ENCODE data around the gene ITGB7. TPM values are rescaled to one million over a fixed set of nuclear protein-coding genes. Genes with fewer than 3 reads are reported as not detected.

Gene ITGB7
- polyA plus RNA-seq, 2 donors = 7.5 to 8.0 TPM

DNA sequence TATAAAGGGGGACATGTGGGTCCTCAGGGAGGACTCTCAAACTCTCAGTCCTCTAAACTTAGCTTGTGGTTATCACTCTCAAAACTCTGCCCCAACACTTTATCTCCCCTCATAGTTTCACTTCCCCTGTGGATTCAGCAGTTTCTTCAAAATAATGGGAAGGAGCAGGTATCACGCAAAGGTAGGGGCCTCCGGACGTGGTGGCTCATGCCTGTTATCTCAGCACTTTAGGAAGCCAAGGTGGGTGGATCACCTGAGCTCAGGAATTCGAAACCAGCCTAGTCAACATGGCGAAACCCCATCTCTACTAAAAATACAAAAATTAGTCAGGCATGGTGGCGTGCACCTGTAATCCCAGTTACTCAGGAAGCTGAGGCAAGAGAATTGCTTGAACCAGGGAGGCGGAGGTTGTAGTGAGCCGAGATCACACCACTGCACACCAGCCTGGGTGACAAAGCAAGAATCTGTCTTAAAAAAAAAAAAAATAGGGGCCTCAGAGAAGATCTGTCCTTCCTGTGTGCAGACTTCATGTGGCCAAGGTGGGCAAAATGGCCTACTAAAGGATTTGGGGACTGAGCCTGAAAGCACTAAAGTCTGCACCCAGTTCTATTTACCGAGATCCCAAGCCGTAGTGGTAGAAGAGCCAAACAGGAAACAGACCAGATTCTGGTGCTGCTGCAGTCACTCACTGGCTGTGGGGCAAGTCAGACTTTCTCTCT lies 6.4 kb downstream of the ITGB7 start:
- no peak overlapping the region for H3K4me3 ChIP-seq (ENCODE audit: low read depth in 1 of 2, low read length in 2 of 2)
- H3K4me1 ChIP-seq (ENCODE audit: control insufficient read depth in 2 of 2, insufficient read depth in 2 of 2, low read length in 1 of 2) = peaks cover 0 to 3% of the 10 kb centered on the region in 2 donors
- H3K27me3 ChIP-seq (ENCODE audit: control insufficient read depth in 1 of 2, insufficient read depth in 2 of 2, low read length in 2 of 2) = no peaks in the 10 kb centered on the region
- no peaks in the 10 kb centered on the region for H3K9me3 ChIP-seq (ENCODE audit: control insufficient read depth in 2 of 2, insufficient read depth in 1 of 2, low read depth in 1 of 2, low read length in 1 of 2)
- H3K27ac ChIP-seq (ENCODE audit: low read depth in 2 of 2, low read length in 1 of 2) = no peak overlapping the region
- WGBS, 2 donors = 71 to 76% methylated on average over 10 of the region's 10 CpGs
- peaks cover 4 to 6% of the 10 kb centered on the region in 2 donors for H3K36me3 ChIP-seq (ENCODE audit: control insufficient read depth in 2 of 2, insufficient read depth in 2 of 2, low read length in 1 of 2)

DNA sequence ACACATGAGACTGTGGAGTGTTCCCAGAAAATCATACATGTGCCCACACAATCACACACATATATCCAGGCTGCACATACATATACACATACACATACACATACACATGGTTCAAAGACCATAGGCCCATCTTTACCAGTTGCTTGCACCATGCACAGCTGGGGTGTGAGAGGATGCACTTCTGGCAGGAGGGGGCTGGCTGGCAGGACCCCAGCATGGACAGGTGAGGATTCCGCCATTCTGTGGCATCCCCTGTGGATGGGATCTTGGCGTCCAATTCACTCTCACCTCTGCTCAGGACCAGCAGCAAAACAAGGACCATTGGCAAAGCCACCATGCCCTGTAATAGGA lies 7.0 kb downstream of the ITGB7 start:
- Histone ChIP-seq H3K4me1 (ENCODE audit: control insufficient read depth in 2 of 2, insufficient read depth in 2 of 2, low read length in 1 of 2) (peaks cover 0 to 3% of the 10 kb centered on the region in 2 donors), H3K27me3 (ENCODE audit: control insufficient read depth in 1 of 2, insufficient read depth in 2 of 2, low read length in 2 of 2) (no peaks in the 10 kb centered on the region), H3K36me3 (ENCODE audit: control insufficient read depth in 2 of 2, insufficient read depth in 2 of 2, low read length in 1 of 2) (peaks cover 4 to 6% of the 10 kb centered on the region in 2 donors), H3K9me3 (ENCODE audit: control insufficient read depth in 2 of 2, insufficient read depth in 1 of 2, low read depth in 1 of 2, low read length in 1 of 2) (no peaks in the 10 kb centered on the region), H3K4me3 (ENCODE audit: low read depth in 1 of 2, low read length in 2 of 2) (no peak overlapping the region), H3K27ac (ENCODE audit: low read depth in 2 of 2, low read length in 1 of 2) (no peak overlapping the region)
- 77 to 93% methylated on average over 2 of the region's 2 CpGs for WGBS, 2 donors

DNA sequence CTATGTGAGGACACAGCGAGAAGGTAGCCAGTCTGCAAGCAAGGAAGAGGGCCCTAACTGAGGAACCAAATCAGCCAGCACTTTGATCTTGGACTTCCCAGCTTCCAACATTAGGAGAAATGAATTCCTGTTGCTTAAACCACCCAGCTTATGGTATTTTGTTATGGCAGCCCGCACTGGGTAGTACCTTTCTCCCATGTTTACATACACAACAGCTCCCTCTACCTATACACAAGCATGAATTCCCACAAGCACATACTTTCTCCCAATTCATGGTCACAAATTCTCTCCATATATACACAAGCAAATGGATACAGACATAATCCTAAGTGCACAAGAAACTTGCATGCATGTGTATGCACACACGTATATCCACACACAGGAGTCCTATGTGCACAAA lies 7.4 kb downstream of the ITGB7 start:
- Histone ChIP-seq H3K9me3 (ENCODE audit: control insufficient read depth in 2 of 2, insufficient read depth in 1 of 2, low read depth in 1 of 2, low read length in 1 of 2) (no peaks in the 10 kb centered on the region), H3K4me1 (ENCODE audit: control insufficient read depth in 2 of 2, insufficient read depth in 2 of 2, low read length in 1 of 2) (peaks cover 0 to 3% of the 10 kb centered on the region in 2 donors), H3K27ac (ENCODE audit: low read depth in 2 of 2, low read length in 1 of 2) (no peak overlapping the region), H3K36me3 (ENCODE audit: control insufficient read depth in 2 of 2, insufficient read depth in 2 of 2, low read length in 1 of 2) (peaks cover 4 to 6% of the 10 kb centered on the region in 2 donors), H3K27me3 (ENCODE audit: control insufficient read depth in 1 of 2, insufficient read depth in 2 of 2, low read length in 2 of 2) (no peaks in the 10 kb centered on the region), H3K4me3 (ENCODE audit: low read depth in 1 of 2, low read length in 2 of 2) (no peak overlapping the region)
- WGBS, 2 donors = 88 to 91% methylated on average over 3 of the region's 3 CpGs

DNA sequence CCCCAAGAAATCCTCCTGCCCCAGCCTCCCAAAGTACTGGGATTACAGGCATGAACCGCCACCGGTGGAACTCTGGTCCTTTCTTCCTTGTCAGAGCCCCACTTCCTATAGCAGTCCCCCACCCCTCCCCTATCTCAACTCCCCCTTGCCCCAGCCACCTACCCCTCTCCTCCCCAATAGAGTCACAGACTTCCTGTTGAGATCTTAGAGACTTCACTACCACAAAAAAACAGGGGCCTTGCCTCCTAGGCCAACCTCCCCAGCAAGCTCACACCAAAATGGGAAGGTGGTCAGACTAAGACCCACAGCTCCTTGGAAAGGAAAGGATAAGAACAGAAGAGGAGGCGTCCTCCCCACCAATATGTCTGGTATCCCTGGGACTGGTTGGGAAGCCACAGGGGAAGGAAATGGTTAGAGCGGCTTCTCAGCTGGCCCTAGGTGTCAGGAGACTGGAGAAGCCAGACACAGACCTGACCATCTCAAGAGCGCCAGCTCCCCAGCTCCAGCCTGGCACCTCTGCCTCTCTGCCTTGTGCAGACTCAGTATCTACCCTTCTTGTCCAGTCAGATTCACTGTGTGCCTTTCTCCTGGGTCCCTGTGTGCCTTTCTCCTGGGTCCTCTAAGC lies 8.5 kb downstream of the ITGB7 start:
- no peak overlapping the region for H3K4me3 ChIP-seq (ENCODE audit: low read depth in 1 of 2, low read length in 2 of 2)
- H3K36me3 ChIP-seq (ENCODE audit: control insufficient read depth in 2 of 2, insufficient read depth in 2 of 2, low read length in 1 of 2) = peaks cover 4 to 9% of the 10 kb centered on the region in 2 donors
- peaks cover 0 to 3% of the 10 kb centered on the region in 2 donors for H3K4me1 ChIP-seq (ENCODE audit: control insufficient read depth in 2 of 2, insufficient read depth in 2 of 2, low read length in 1 of 2)
- H3K9me3 ChIP-seq (ENCODE audit: control insufficient read depth in 2 of 2, insufficient read depth in 1 of 2, low read depth in 1 of 2, low read length in 1 of 2) = no peaks in the 10 kb centered on the region
- no peaks in the 10 kb centered on the region for H3K27me3 ChIP-seq (ENCODE audit: control insufficient read depth in 1 of 2, insufficient read depth in 2 of 2, low read length in 2 of 2)
- peak overlapping the region in 1 of 2 donors; percentile 13 for H3K27ac ChIP-seq (ENCODE audit: low read depth in 2 of 2, low read length in 1 of 2)
- WGBS, 2 donors = 84 to 87% methylated on average over 5 of the region's 5 CpGs

DNA sequence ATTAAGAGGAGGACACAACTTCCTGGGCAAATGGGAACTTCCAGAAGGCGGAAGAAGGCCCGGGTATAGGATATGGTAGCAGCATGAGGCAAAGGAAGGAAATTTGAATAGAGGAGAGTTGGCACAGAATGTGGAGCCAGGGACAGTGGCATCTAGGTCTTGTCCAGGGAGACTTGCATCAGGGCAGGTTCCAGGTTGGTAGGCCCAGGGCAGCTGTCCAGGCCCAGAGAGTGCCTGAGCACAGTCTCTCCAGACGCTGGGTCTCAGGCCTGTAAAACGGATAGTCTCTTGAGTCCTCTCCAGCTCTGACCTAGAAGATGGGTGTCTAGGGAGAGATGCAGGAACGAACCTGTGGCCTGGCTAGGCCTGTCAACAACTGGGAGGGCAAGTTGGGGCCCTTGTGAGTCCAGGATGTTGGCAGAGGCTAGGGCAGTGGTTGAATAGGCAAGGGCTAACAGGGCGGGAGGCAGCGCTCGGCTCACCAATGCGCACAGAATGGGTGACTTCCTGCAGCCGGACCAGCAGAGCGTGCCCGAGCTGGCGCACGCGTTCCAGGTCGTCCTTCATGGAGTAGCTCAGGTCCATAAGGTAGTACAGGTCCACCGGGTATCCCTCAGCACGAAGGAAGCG lies 9.9 kb downstream of the ITGB7 start:
- Histone ChIP-seq H3K36me3 (ENCODE audit: control insufficient read depth in 2 of 2, insufficient read depth in 2 of 2, low read length in 1 of 2) (peaks cover 4 to 20% of the 10 kb centered on the region in 2 donors), H3K9me3 (ENCODE audit: control insufficient read depth in 2 of 2, insufficient read depth in 1 of 2, low read depth in 1 of 2, low read length in 1 of 2) (no peaks in the 10 kb centered on the region), H3K27ac (ENCODE audit: low read depth in 2 of 2, low read length in 1 of 2) (no peak overlapping the region), H3K27me3 (ENCODE audit: control insufficient read depth in 1 of 2, insufficient read depth in 2 of 2, low read length in 2 of 2) (no peaks in the 10 kb centered on the region), H3K4me1 (ENCODE audit: control insufficient read depth in 2 of 2, insufficient read depth in 2 of 2, low read length in 1 of 2) (peaks cover 0 to 3% of the 10 kb centered on the region in 2 donors), H3K4me3 (ENCODE audit: low read depth in 1 of 2, low read length in 2 of 2) (no peak overlapping the region)
- 73 to 78% methylated on average over 19 of the region's 19 CpGs for WGBS, 2 donors

DNA sequence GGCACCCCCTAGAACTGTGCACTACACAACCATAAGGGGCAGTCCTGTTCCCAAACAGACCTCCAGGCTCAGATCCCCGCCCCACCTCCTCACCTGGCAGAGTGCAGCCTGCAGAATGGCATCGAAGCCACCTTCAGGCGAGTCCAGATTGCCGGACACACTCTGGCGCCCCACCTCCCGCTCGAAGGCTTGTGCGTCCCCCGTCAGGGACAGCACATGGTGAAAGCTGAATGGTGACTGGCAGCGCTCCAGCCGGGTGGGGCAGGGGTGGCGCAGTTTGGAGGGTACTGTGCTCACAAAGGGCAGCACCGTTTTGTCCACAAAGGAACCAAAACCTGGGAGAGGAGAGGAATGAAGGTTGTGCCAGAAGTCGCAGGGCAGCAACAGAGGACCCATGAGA lies 10.6 kb downstream of the ITGB7 start:
- Histone ChIP-seq H3K4me1 (ENCODE audit: control insufficient read depth in 2 of 2, insufficient read depth in 2 of 2, low read length in 1 of 2) (peaks cover 0 to 3% of the 10 kb centered on the region in 2 donors), H3K27ac (ENCODE audit: low read depth in 2 of 2, low read length in 1 of 2) (no peak overlapping the region), H3K4me3 (ENCODE audit: low read depth in 1 of 2, low read length in 2 of 2) (no peak overlapping the region), H3K36me3 (ENCODE audit: control insufficient read depth in 2 of 2, insufficient read depth in 2 of 2, low read length in 1 of 2) (peaks cover 4 to 25% of the 10 kb centered on the region in 2 donors), H3K27me3 (ENCODE audit: control insufficient read depth in 1 of 2, insufficient read depth in 2 of 2, low read length in 2 of 2) (no peaks in the 10 kb centered on the region), H3K9me3 (ENCODE audit: control insufficient read depth in 2 of 2, insufficient read depth in 1 of 2, low read depth in 1 of 2, low read length in 1 of 2) (no peaks in the 10 kb centered on the region)
- 81 to 83% methylated on average over 14 of the region's 14 CpGs for WGBS, 2 donors

DNA sequence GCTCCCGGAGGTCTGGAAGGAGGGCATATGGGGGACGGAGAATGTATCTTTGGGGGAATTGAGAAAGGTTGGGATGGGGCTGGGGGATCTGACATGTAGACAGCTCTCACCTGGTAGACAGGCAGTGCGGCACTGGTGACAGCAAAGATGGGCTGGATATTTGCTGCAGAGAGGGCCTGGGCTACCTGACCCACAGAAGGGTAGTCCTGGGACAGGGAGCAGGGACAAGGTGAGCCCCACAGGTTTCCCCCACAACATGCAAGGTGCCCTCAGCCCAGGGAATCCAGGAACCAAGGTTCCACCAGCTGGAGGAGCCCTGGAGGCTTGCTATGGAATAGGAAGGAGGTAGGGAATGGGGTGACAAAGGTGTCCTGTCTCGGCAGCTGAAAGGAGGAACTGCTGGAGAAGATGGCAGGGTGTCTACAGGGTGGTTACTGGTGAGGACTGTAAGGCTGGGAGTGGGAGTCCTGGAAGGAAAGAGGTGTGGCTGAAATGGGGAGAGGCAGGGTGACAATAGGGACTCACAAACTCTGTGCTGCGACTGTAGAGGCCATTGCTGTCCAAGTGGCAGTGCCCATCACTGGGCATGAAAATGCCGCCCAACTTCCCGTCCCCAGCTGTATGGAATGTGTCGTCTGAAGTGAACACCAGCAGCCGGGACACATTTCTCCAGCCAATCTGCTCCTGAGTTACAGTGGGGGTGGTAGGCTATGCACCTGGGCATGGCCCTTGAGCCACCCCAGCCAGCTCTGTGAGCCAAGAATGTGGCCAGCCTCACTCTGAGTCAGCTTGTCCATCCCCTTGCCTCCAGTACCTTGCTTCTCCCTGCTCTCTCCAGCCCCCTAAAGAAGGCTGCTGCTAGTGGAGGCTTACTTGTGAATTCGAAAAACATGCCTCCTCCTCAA lies 11.3 kb downstream of the ITGB7 start:
- H3K4me1 ChIP-seq (ENCODE audit: control insufficient read depth in 2 of 2, insufficient read depth in 2 of 2, low read length in 1 of 2) = peaks cover 0 to 3% of the 10 kb centered on the region in 2 donors
- no peaks in the 10 kb centered on the region for H3K27me3 ChIP-seq (ENCODE audit: control insufficient read depth in 1 of 2, insufficient read depth in 2 of 2, low read length in 2 of 2)
- no peaks in the 10 kb centered on the region for H3K9me3 ChIP-seq (ENCODE audit: control insufficient read depth in 2 of 2, insufficient read depth in 1 of 2, low read depth in 1 of 2, low read length in 1 of 2)
- 88 to 91% methylated on average over 10 of the region's 10 CpGs for WGBS, 2 donors
- H3K36me3 ChIP-seq (ENCODE audit: control insufficient read depth in 2 of 2, insufficient read depth in 2 of 2, low read length in 1 of 2) = peaks cover 6 to 32% of the 10 kb centered on the region in 2 donors
- H3K27ac ChIP-seq (ENCODE audit: low read depth in 2 of 2, low read length in 1 of 2) = no peak overlapping the region
- H3K4me3 ChIP-seq (ENCODE audit: low read depth in 1 of 2, low read length in 2 of 2) = no peak overlapping the region

DNA sequence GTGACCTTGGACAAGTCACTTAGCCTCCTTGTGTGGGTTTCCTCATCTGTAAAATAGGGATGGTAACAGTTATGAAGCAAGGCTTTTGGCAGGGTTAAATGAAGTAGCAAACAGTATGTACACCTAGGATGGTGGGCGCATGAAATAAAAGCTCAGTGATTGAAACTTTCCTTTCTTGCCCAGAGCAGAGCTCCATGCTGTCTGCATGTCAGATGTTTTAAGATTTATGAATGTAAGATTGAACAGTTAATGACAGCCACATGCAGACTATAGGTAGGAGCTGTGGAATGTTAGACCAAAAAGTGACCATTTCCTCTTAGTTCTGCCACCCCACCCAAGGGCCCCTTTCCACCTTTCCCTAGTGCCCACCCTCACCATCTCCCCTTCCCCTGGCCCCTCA lies 12.1 kb downstream of the ITGB7 start:
- Histone ChIP-seq H3K27me3 (ENCODE audit: control insufficient read depth in 1 of 2, insufficient read depth in 2 of 2, low read length in 2 of 2) (no peaks in the 10 kb centered on the region), H3K9me3 (ENCODE audit: control insufficient read depth in 2 of 2, insufficient read depth in 1 of 2, low read depth in 1 of 2, low read length in 1 of 2) (no peaks in the 10 kb centered on the region), H3K4me1 (ENCODE audit: control insufficient read depth in 2 of 2, insufficient read depth in 2 of 2, low read length in 1 of 2) (peaks cover 0 to 4% of the 10 kb centered on the region in 2 donors), H3K36me3 (ENCODE audit: control insufficient read depth in 2 of 2, insufficient read depth in 2 of 2, low read length in 1 of 2) (peaks cover 3 to 32% of the 10 kb centered on the region in 2 donors), H3K27ac (ENCODE audit: low read depth in 2 of 2, low read length in 1 of 2) (no peak overlapping the region), H3K4me3 (ENCODE audit: low read depth in 1 of 2, low read length in 2 of 2) (no peak overlapping the region)
- WGBS, 2 donors = 93 to 96% methylated on average over 1 of the region's 1 CpG

Data from esophagus (tissue), 2 donors.